SU-DHL-6 (cell line): Measurements from ENCODE around the gene ZNF292.

Source experiments
- CTCF ChIP-seq: fragments of 200-600 bp; sonication (generic); IDR thresholded peaks from one replicate; pipeline ENCODE4 v1.5.1; 2017; ENCODE audit warnings: antibody characterized with exemption, mild to moderate bottlenecking, low read length, moderate library complexity; ENCODE audit not compliant: insufficient read depth, poor library complexity, severe bottlenecking
- EZH2phosphoT487 ChIP-seq: fragments of 200-600 bp; sonication (generic), shearing (Covaris generic); conservative IDR thresholded peaks from 2 replicates; pipeline ENCODE4 v1.6.1; 2018; ENCODE audit warnings: mild to moderate bottlenecking, antibody characterized with exemption, low read length, moderate library complexity, mixed read lengths

- TF ChIP-seq CTCF (peak; percentile 27), EZH2phosphoT487 (no peak)
These were observed 121.8 kb downstream of the ZNF292 start for GRCh38 chr6:87277123-87277522.
